Suprapubic skin (tissue), 4 donors: ENCODE measurements around the gene PRKAR2B.

Experiments
- CTCF ChIP-seq, 2 donors: fragments of 200-600 bp in 1 of 2; fragments of 450-650 bp in 1 of 2; sonication (generic) in 1 of 2; IDR thresholded peaks; one replicate each; pipeline ENCODE4 v1.5.1; 2016 to 2019; ENCODE audit warnings: antibody characterized with exemption in 2 of 2, mild to moderate bottlenecking in 1 of 2, moderate library complexity in 1 of 2
- EP300 ChIP-seq: sonication (generic); formaldehyde crosslinking; IDR thresholded peaks from one replicate; pipeline ENCODE4 v1.6.1; 2017; ENCODE audit warnings: antibody characterized with exemption
- POLR2A ChIP-seq, 2 donors: fragments of 450-650 bp; IDR thresholded peaks; one replicate each; pipeline ENCODE4 v1.6.1; 2017; ENCODE audit warnings: antibody characterized with exemption in 2 of 2, mild to moderate bottlenecking in 2 of 2, moderate library complexity in 2 of 2
- POLR2AphosphoS5 ChIP-seq, 3 donors: sonication (generic); formaldehyde crosslinking; IDR thresholded peaks; one replicate each; pipeline ENCODE4 v1.6.1; 2017; ENCODE audit warnings: antibody characterized with exemption in 3 of 3

DNA sequence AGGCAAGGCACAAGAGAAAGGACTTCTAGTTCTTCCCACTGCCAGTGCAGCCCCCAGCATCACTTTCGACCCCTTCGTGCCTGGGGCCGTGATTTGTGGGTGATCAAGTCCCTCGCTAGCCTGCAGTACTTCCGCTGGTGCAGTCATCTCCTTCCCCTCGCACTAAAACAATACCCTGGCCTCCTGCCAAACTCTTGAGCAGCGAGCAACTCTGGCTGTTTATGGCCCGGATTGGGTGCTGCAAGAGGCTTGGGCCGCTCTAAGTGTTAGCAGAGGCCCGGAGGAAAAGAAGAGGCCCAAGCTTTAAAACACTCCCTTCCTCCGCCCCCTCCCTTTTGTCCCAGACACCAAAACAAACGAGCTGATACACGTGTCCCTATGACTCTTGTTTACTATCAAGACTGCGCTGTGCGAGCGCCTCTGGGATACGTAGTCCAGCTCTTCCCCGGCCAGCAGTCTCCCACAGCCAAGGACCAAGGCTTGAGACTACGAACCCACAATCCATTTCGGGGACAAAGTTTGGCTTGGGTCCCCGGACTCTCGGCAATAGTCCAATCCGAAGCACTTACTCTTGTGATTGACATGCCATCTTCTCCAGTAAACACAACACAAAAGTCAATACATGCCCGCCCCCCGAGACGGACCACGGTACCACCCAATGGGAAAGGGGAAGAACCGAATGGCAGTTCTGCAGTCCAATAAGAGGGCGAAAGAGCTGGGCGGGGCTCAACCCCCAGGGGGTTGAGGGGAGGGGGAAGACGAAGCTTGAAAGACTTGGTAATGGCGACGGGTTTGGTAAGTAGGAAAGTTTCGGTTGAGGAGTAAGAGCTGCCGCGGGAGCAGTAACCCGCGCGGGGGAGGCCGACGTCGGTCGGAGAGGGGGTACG, 124.0 kb downstream of the PRKAR2B start, which contains the start of gene HBP1:
- TF ChIP-seq POLR2A (IDR thresholded peaks at IDR 0.05) (peak; percentile 87 to 93), CTCF (IDR thresholded peaks at IDR 0.05) (no peak), POLR2AphosphoS5 (IDR thresholded peaks at IDR 0.05) (peak; percentile 9 to 83 (median 54)), EP300 (no peak)
